Astrocyte (in vitro differentiated cells and primary cell): ENCODE results near the gene ZCRB1. TPM values are rescaled to one million over a fixed set of nuclear protein-coding genes. Genes with fewer than 3 reads are reported as not detected.

Experiments
- DNase-seq: peaks from one replicate; pipeline ENCODE4 v3.0.0-alpha.2; 2010; ENCODE audit warnings: low read depth
- FAIRE-seq: peaks from 2 replicates; lab custom pipeline; 2011; peaks lifted over from hg19 to GRCh38; lab: Jason Lieb, UNC
- H2AFZ ChIP-seq: 2 replicates; pipeline ENCODE4 v1.6.0; 2012; ENCODE audit warnings: low read depth, low read length, inconsistent platforms
- H3K27ac ChIP-seq: 2 replicates; pipeline ENCODE4 v1.5.1; 2011; ENCODE audit warnings: low read depth, low read length, inconsistent platforms
- H3K27me3 ChIP-seq: 2 replicates; pipeline ENCODE4 v1.6.0; 2011; ENCODE audit warnings: low read length, inconsistent platforms; ENCODE audit not compliant: insufficient read depth
- H3K36me3 ChIP-seq: 2 replicates; pipeline ENCODE4 v1.5.1; 2011; ENCODE audit warnings: low read length, inconsistent platforms; ENCODE audit not compliant: insufficient read depth
- H3K4me1 ChIP-seq: 2 replicates; pipeline ENCODE4 v1.5.1; 2011; ENCODE audit warnings: low read length, inconsistent platforms; ENCODE audit not compliant: insufficient read depth
- H3K4me2 ChIP-seq: 2 replicates; pipeline ENCODE4 v1.6.0; 2012; ENCODE audit warnings: low read length, inconsistent platforms
- H3K4me3 ChIP-seq: 2 replicates; pipeline ENCODE4 v1.5.1; 2011; ENCODE audit warnings: low read depth, mild to moderate bottlenecking, low read length, inconsistent platforms; ENCODE audit not compliant: insufficient read depth
- H3K79me2 ChIP-seq: 2 replicates; pipeline ENCODE4 v1.6.0; 2012; ENCODE audit warnings: mild to moderate bottlenecking, low read length, inconsistent platforms; ENCODE audit not compliant: insufficient read depth
- H3K9ac ChIP-seq: 2 replicates; pipeline ENCODE4 v1.6.0; 2012; ENCODE audit warnings: mild to moderate bottlenecking, low read length, inconsistent platforms
- H3K9me3 ChIP-seq: 2 replicates; pipeline ENCODE4 v1.5.1; 2012; ENCODE audit warnings: low read depth, mild to moderate bottlenecking, low read length, inconsistent platforms; ENCODE audit not compliant: insufficient read depth
- H4K20me1 ChIP-seq: 2 replicates; pipeline ENCODE4 v1.6.0; 2012; ENCODE audit warnings: low read length, inconsistent platforms; ENCODE audit not compliant: insufficient read depth
- H3K27ac Mint-ChIP-seq: one replicate; pipeline ENCODE4 v1.8.0; 2021; ENCODE audit warnings: mild to moderate bottlenecking, mixed read lengths; ENCODE audit not compliant: unreplicated experiment
- H3K27me3 Mint-ChIP-seq: one replicate; pipeline ENCODE4 v1.8.0; 2021; ENCODE audit warnings: low read depth, mixed read lengths; ENCODE audit not compliant: unreplicated experiment
- H3K36me3 Mint-ChIP-seq: one replicate; pipeline ENCODE4 v1.8.0; 2021; ENCODE audit warnings: low read depth, mixed read lengths; ENCODE audit not compliant: unreplicated experiment
- H3K4me1 Mint-ChIP-seq: one replicate; pipeline ENCODE4 v1.8.0; 2021; ENCODE audit warnings: low read depth, mixed read lengths; ENCODE audit not compliant: unreplicated experiment
- H3K4me3 Mint-ChIP-seq: one replicate; pipeline ENCODE4 v1.8.0; 2021; ENCODE audit warnings: mild to moderate bottlenecking, moderate library complexity, mixed read lengths; ENCODE audit not compliant: unreplicated experiment
- H3K9me3 Mint-ChIP-seq: one replicate; pipeline ENCODE4 v1.8.0; 2021; ENCODE audit warnings: mild to moderate bottlenecking, mixed read lengths; ENCODE audit not compliant: unreplicated experiment
- EZH2 ChIP-seq: IDR thresholded peaks from 2 replicates; pipeline ENCODE4 v1.6.1; 2012; ENCODE audit warnings: mild to moderate bottlenecking, low read length, inconsistent platforms; ENCODE audit not compliant: insufficient read depth
- total RNA-seq: library from RNA; stranded (reverse); gene quantifications from 2 replicates; pipeline ENCODE4 v1.2.1, GENCODE V29; 2021
- TF ChIP-seq, protein P1 (sequence below): IDR thresholded peaks from 2 replicates; pipeline ENCODE4 v1.5.1; 2011; ENCODE audit warnings: low read depth, mild to moderate bottlenecking, inconsistent platforms, low read length, moderate library complexity; ENCODE audit not compliant: insufficient read depth

The ZCRB1 gene
- total RNA-seq, 1 donor from 2014 or later: 45.8 TPM

GRCh38 chr12:42322567-42322966, 3.3 kb downstream of the ZCRB1 start:
- no peak overlapping the region for H3K4me3 ChIP-seq
- no peaks in the 10 kb centered on the region for H3K27me3 Mint-ChIP-seq
- H3K36me3 Mint-ChIP-seq: peaks cover 1% of the 10 kb centered on the region
- no peaks in the 10 kb centered on the region for H3K27me3 ChIP-seq
- no peak for FAIRE-seq
- H3K9ac ChIP-seq: no peak overlapping the region
- H4K20me1 ChIP-seq: peaks cover 7% of the 10 kb centered on the region
- no peaks in the 10 kb centered on the region for H3K9me3 Mint-ChIP-seq
- H3K4me1 Mint-ChIP-seq: peaks cover 9% of the 10 kb centered on the region
- H3K4me3 Mint-ChIP-seq: no peak overlapping the region
- DNase-seq: no peak
- no peaks in the 10 kb centered on the region for H3K9me3 ChIP-seq
- no peak overlapping the region for H3K27ac ChIP-seq
- no peak overlapping the region for H3K27ac Mint-ChIP-seq
- TF ChIP-seq, protein P1, sequence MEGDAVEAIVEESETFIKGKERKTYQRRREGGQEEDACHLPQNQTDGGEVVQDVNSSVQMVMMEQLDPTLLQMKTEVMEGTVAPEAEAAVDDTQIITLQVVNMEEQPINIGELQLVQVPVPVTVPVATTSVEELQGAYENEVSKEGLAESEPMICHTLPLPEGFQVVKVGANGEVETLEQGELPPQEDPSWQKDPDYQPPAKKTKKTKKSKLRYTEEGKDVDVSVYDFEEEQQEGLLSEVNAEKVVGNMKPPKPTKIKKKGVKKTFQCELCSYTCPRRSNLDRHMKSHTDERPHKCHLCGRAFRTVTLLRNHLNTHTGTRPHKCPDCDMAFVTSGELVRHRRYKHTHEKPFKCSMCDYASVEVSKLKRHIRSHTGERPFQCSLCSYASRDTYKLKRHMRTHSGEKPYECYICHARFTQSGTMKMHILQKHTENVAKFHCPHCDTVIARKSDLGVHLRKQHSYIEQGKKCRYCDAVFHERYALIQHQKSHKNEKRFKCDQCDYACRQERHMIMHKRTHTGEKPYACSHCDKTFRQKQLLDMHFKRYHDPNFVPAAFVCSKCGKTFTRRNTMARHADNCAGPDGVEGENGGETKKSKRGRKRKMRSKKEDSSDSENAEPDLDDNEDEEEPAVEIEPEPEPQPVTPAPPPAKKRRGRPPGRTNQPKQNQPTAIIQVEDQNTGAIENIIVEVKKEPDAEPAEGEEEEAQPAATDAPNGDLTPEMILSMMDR: no peak
- no peak for TF ChIP-seq EZH2
- no peak overlapping the region for H3K4me2 ChIP-seq
- H2AFZ ChIP-seq: no peak overlapping the region
- H3K4me1 ChIP-seq: peaks cover 8% of the 10 kb centered on the region
- H3K36me3 ChIP-seq: peaks cover 4% of the 10 kb centered on the region
- H3K79me2 ChIP-seq: peaks cover 30% of the 10 kb centered on the region

DNA sequence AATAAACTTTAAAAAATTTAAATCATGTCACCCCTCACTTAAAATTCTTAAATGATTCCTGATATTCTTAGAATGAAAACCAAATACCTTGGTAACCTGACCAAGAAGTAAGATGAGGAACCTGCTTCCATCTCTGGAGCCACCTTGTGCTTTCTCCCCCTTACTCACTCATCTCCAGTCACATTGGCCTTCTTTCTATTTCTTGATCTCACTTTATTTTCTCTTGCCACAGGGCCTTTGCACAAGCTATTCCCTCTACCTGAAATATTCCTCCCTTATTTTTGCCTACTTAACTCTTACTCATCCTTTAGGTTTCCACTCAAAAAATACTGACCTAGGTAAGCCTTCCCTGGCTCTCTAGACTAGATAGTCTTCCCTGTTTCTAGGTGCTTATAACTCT, 5.1 kb downstream of the ZCRB1 start:
- DNase-seq (no peak), FAIRE-seq (no peak)
- Histone ChIP-seq H3K79me2 (peaks cover 13% of the 10 kb centered on the region), H3K27me3 (no peaks in the 10 kb centered on the region), H3K9me3 (no peaks in the 10 kb centered on the region), H4K20me1 (no peaks in the 10 kb centered on the region), H3K27ac (no peak overlapping the region), H2AFZ (no peak overlapping the region), H3K4me2 (no peak overlapping the region), H3K9ac (no peak overlapping the region), H3K36me3 (peaks cover 4% of the 10 kb centered on the region), H3K4me3 (no peak overlapping the region), H3K4me1 (no peaks in the 10 kb centered on the region)
- H3K36me3 Mint-ChIP-seq: peaks cover 1% of the 10 kb centered on the region
- no peak overlapping the region for H3K4me3 Mint-ChIP-seq
- H3K27me3 Mint-ChIP-seq: no peaks in the 10 kb centered on the region
- no peak overlapping the region for H3K27ac Mint-ChIP-seq
- no peak for TF ChIP-seq EZH2
- H3K9me3 Mint-ChIP-seq: no peaks in the 10 kb centered on the region
- no peaks in the 10 kb centered on the region for H3K4me1 Mint-ChIP-seq

DNA sequence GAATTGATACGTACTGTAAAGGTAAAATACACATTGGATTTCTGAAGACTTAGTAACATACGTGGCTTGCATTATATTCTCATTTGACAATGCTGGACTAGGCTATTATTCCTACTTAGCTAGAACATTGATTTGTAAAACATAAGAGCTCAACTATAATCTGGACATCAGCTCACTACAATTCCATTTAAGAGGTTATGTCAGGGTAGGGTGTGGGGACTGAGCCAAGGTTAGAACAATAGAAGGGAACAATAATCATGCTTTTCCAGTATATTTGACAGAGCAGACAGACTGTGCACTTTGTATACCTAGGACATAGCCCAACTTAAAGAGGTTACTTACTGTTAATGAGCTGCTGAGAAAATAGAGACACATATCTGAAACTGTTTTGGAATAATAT, 10.8 kb downstream of the ZCRB1 start:
- H3K36me3 Mint-ChIP-seq: peaks cover 1% of the 10 kb centered on the region
- Histone ChIP-seq H3K9ac (no peak overlapping the region), H3K4me3 (no peak overlapping the region), H3K27ac (no peak overlapping the region), H3K36me3 (peaks cover 7% of the 10 kb centered on the region), H4K20me1 (no peaks in the 10 kb centered on the region), H3K79me2 (no peaks in the 10 kb centered on the region), H3K4me2 (no peak overlapping the region), H3K4me1 (no peaks in the 10 kb centered on the region), H3K27me3 (no peaks in the 10 kb centered on the region), H3K9me3 (no peaks in the 10 kb centered on the region), H2AFZ (no peak overlapping the region)
- FAIRE-seq (no peak), DNase-seq (no peak)
- TF ChIP-seq, protein P1: no peak
- TF ChIP-seq EZH2: no peak
- no peaks in the 10 kb centered on the region for H3K4me1 Mint-ChIP-seq
- H3K9me3 Mint-ChIP-seq: no peaks in the 10 kb centered on the region
- no peak overlapping the region for H3K4me3 Mint-ChIP-seq
- H3K27ac Mint-ChIP-seq: no peak overlapping the region
- H3K27me3 Mint-ChIP-seq: no peaks in the 10 kb centered on the region
